GM18867 (cell line): Measurements from ENCODE around the gene IPO13.

Experiments used
- ATAC-seq: cut with Tn5 transposase; IDR thresholded peaks from one replicate; pipeline ENCODE4 v1.9.1; 2021; ENCODE audit warnings: mild to moderate bottlenecking, moderate library complexity; ENCODE audit not compliant: unreplicated experiment

Gene IPO13

GRCh38 chr1:43930168-43930948, 16.4 kb upstream of the IPO13 start:
- no peak for ATAC-seq

DNA sequence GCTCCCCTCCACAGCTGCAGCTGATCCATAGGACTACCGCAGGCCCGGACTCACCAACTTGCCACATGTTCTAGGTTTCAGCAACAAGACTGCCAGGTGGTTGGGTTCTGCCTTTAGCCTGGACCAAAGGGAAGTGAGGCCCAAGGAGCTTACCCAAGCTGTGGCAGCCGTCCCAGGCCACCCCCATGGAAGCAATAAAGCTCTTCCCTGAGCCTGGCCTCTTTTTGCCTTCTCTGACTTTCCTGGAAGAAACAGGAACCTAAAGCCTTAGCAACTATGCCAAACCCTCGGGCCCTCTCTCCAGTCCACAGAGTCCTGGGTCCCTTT, 15.8 kb upstream of the IPO13 start:
- ATAC-seq: no peak

DNA sequence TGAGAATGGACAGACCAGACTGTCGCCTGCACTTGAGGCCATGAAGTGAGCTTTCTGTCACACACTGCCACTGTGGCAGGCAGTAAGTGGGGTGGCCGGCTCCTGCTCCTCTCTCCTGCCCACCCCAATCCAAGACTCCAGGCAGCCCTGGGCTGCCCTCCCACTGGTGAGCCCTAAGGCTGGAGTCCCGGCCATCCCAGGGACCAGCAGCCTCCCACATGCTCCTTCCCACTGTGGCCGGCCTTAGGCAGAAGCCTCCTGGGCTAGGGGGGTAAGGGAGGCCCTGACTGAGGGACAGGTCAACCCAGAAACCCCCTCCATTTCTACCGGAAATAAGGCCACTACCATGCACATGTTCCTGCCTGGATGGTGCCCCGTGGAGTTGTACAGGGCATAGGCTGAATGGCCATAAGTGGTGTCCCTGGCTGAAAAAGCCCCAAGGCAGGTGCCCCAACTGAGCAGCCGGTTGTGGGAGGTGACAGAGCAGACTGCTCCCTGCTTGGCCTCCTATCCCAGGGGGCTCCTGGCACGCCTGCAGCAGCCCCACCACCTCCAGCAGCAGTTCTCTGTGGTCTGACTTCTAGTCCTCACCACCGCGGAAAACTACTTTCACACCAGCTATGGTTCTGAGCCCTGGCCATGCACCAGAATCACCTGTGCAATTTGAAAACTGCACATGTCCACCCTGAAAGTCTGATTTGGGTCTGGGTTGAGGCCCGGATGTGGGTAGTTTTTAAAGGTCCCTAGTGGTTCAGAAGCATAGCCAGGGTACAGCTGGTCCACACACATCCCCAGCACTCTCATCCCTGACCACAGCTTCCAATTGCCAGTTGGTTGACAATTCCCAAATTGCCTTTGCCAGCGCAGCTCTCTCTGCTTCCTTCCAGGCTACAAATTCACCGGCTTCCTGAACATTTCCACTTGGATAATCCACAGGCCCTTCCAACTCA, 14.8 kb upstream of the IPO13 start:
- no peak for ATAC-seq

GRCh38 chr1:43932786-43933385, 13.9 kb upstream of the IPO13 start:
- no peak for ATAC-seq

DNA sequence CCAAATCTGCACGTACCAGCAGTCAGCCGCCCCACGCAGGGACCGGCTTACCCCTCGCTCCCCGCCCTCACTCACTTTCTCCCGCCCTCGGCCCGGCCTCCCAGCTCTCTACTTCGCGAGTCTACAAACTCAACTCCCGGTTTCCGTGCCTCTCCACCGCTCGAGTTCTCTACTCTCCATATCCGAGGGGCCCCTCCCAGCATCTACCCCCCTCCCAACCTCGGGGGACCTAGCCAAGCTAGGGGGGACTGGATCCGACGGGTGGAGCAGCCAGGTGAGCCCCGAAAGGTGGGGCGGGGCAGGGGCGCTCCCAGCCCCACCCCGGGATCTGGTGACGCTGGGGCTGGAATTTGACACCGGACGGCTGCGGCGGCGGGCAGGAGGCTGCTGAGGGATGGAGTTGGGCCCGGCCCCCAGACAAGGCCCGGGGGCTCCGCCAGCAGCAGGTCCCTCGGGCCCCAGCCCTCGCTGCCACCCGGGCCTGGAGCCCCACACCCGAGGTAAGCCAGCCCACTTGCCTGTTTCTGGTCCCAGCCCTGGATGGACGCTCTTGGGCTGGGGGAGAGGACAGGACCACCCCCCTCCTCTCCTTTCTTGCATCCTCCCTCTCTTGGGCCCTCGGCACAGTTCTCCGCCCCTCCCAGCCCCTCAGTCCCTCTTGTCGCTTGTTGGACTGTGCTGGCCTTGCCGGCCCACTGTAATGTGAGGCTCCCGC, 13.2 kb upstream of the IPO13 start, which contains the start of gene ARTN:
ARTN (plus strand) TSS at position 416 of the 715 bp plus-strand sequence. CDS start 1,856 bp downstream, outside the sequence.
- ATAC-seq: no peak

- no peak for ATAC-seq
Measured at GRCh38 chr1:43934101-43934985, 12.4 kb upstream of the IPO13 start.

DNA sequence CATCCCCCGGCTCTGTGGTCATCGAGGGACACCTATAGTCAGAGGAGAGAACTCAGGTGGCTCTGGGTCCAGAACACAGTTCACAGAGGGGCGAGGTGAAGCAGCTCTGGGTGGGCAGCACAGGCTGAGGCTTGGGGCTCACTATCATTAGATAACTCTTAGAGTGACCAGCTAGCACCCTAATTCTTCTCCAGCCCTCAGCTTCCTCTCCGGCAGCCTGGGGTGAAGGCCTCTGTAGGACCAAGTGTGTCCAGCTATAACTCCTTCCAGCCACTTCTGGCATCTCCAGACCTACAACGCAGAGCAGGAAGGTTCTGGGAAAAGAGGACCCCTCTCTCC, 11.8 kb upstream of the IPO13 start:
- ATAC-seq: no peak

GRCh38 chr1:43935711-43936427, 10.9 kb upstream of the IPO13 start:
- ATAC-seq: no peak

- no peak for ATAC-seq
Measured at GRCh38 chr1:43936431-43937151, 10.2 kb upstream of the IPO13 start.

GRCh38 chr1:43937179-43937865, 9.4 kb upstream of the IPO13 start:
- ATAC-seq: no peak

DNA sequence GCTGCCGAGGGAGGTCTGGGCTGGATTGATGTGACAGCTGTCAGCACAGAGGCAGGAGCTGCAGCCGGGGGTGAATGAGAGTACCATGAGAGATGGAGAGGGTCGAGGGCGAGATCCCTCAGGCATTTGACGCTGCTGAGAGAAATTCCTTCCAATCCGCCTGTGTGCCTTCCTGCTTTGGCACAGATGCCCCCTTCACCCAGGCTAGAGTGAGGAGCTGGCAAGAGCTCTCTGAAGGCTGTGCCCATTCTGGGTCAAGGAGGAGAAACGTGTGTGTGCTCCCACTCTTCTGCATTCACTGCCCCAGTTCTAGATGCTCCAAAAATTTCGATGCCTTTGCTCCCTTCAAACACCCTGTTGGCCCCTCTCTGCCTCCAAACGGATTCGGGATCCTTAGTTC, 8.4 kb upstream of the IPO13 start:
- no peak for ATAC-seq

- no peak for ATAC-seq
Measured at GRCh38 chr1:43938892-43939587, 7.7 kb upstream of the IPO13 start.

DNA sequence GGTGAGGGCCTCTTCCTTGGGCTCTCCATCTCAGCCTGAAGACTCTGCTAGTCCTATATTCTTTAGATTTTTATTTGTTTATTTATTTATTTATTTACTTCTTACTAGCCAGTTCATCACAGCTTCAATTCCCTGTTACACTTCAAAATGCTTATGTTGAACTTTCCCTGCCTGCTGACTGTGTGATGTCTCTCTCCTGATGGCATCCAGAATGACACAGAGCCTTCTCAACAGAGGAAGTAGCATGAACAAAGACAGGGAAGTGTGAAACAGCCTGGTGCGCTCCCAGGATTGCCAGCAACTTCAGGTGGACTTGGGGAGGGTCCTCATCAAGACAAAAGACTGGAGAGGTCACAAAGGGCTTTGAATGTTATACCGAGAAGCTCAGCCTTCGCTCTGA, 4.3 kb upstream of the IPO13 start:
- ATAC-seq: no peak

- no peak for ATAC-seq
Measured at GRCh38 chr1:43944860-43945259, 1.9 kb upstream of the IPO13 start.

- no peak for ATAC-seq
Measured at GRCh38 chr1:43945674-43946235, 995 bp upstream of the IPO13 start.

- no peak for ATAC-seq
Measured at GRCh38 chr1:43947061-43947873, 517 bp downstream of the IPO13 start.
